HepG2 (cell line): ENCODE results near the gene ZNF526. TPM values are rescaled to one million over a fixed set of nuclear protein-coding genes. Genes with fewer than 3 reads are reported as not detected.

Experiments used
- EZH2 ChIP-seq: conservative IDR thresholded peaks from 2 replicates; pipeline ENCODE4 v1.6.1; 2012; ENCODE audit warnings: mild to moderate bottlenecking, low read depth, low read length, moderate library complexity
- HDAC2 ChIP-seq: sonication (generic); formaldehyde crosslinking; IDR thresholded peaks from 2 replicates; pipeline ENCODE4 v1.4.0; 2020; ENCODE audit warnings: missing genetic modification reagents
- HMGA1 ChIP-seq: sonication (generic); formaldehyde crosslinking; conservative IDR thresholded peaks from 2 replicates; pipeline ENCODE4 v1.4.0; 2020; ENCODE audit warnings: missing genetic modification reagents
- MIER3 ChIP-seq: IDR thresholded peaks from 2 replicates; pipeline ENCODE4 v1.6.1; 2016; ENCODE audit warnings: missing compliant biosample characterization, borderline replicate concordance
- MXD4 ChIP-seq: IDR thresholded peaks from 2 replicates; pipeline ENCODE4 v1.6.1; 2016; ENCODE audit warnings: mild to moderate bottlenecking, missing biosample characterization, missing genetic modification reagents
- MZF1 ChIP-seq: sonication (generic); formaldehyde crosslinking; IDR thresholded peaks from 2 replicates; pipeline ENCODE4 v1.8.1; 2023; ENCODE audit warnings: mild to moderate bottlenecking, missing genetic modification reagents, borderline replicate concordance
- PAWR ChIP-seq: sonication (generic); formaldehyde crosslinking; IDR thresholded peaks from 2 replicates; pipeline ENCODE4 v1.4.0; 2020; ENCODE audit warnings: missing genetic modification reagents, mild to moderate bottlenecking, borderline replicate concordance
- REPIN1 ChIP-seq: sonication (generic); formaldehyde crosslinking; IDR thresholded peaks from 2 replicates; pipeline ENCODE4 v1.8.0; 2022; ENCODE audit warnings: missing genetic modification reagents, low read depth, mild to moderate bottlenecking, borderline replicate concordance
- RFXANK ChIP-seq: IDR thresholded peaks from 2 replicates; pipeline ENCODE4 v1.6.1; 2016
- YY1 ChIP-seq: IDR thresholded peaks from 2 replicates; pipeline ENCODE4 v1.6.1; 2011; ENCODE audit warnings: low read length, low read depth, moderate library complexity, mild to moderate bottlenecking; ENCODE audit not compliant: insufficient read depth, insufficient replicate concordance
- ZNF232 ChIP-seq: sonication (generic); formaldehyde crosslinking; IDR thresholded peaks from 2 replicates; pipeline ENCODE4 v1.4.0; 2020; ENCODE audit warnings: missing genetic modification reagents, borderline replicate concordance
- ZNF296 ChIP-seq: sonication (generic); formaldehyde crosslinking; conservative IDR thresholded peaks from 2 replicates; pipeline ENCODE4 v1.5.0; 2020; ENCODE audit warnings: mild to moderate bottlenecking, missing genetic modification reagents
- ZNF343 ChIP-seq: sonication (generic); formaldehyde crosslinking; IDR thresholded peaks from 2 replicates; pipeline ENCODE4 v1.4.0; 2020; ENCODE audit warnings: mild to moderate bottlenecking, missing genetic modification reagents
- ZNF350 ChIP-seq: sonication (generic); formaldehyde crosslinking; IDR thresholded peaks from 2 replicates; pipeline ENCODE4 v1.4.0; 2020; ENCODE audit warnings: mild to moderate bottlenecking, low read depth, missing genetic modification reagents, borderline replicate concordance
- ZNF441 ChIP-seq: sonication (generic); formaldehyde crosslinking; IDR thresholded peaks from 2 replicates; pipeline ENCODE4 v1.7.0; 2021; ENCODE audit warnings: missing genetic modification reagents, borderline replicate concordance
- ZNF577 ChIP-seq: sonication (generic); formaldehyde crosslinking; IDR thresholded peaks from 2 replicates; pipeline ENCODE4 v1.4.0; 2020; ENCODE audit warnings: mild to moderate bottlenecking, low read depth, missing genetic modification reagents, borderline replicate concordance
- polyA plus RNA-seq, 8 experiments: library from polyadenylated mRNA; depleted of rRNA in 3 of 8; stranded (reverse) in 7 of 8; unstranded in 1 of 8; fragments of >200 nt; fragmentation: Illumina TruSeq in 4 of 8; extraction: Trizol in 4 of 8; gene quantifications; 2 replicates each; pipeline versions ENCODE4 v1.2.1 to v1.2.3, GENCODE V29; 2011 to 2016; ENCODE audit warnings: low read depth in 4 of 8, missing spikeins in 1 of 8, mixed read lengths in 1 of 8; ENCODE audit not compliant: insufficient read depth in 1 of 8
- total RNA-seq, 5 experiments: library from RNA; depleted of rRNA; stranded (reverse); fragments of >200 nt; fragmentation: Illumina TruSeq; extraction: Trizol; gene quantifications; 2 replicates each; pipeline ENCODE4 v1.2.3, GENCODE V29; 2016; ENCODE audit warnings: low read depth in 1 of 5
- TF ChIP-seq, protein P1 (sequence below): sonication (generic); formaldehyde crosslinking; IDR thresholded peaks from 2 replicates; pipeline ENCODE4 v1.4.0; 2020; ENCODE audit warnings: mild to moderate bottlenecking, missing genetic modification reagents
- TF ChIP-seq, protein P2 (sequence below): sonication (generic); IDR thresholded peaks from 2 replicates; pipeline ENCODE4 v1.6.1; 2016; ENCODE audit warnings: low read depth, borderline replicate concordance
- TF ChIP-seq, protein P3 (sequence below): sonication (generic); formaldehyde crosslinking; IDR thresholded peaks from 2 replicates; pipeline ENCODE4 v1.4.0; 2020; ENCODE audit warnings: missing genetic modification reagents, borderline replicate concordance

ZNF526 gene
- total and polyA plus RNA-seq, 2 of the 13 experiments (the other 11 are each of a cell fraction or from before 2014, with no cell fraction given) = 3.3 to 8.4 TPM

DNA sequence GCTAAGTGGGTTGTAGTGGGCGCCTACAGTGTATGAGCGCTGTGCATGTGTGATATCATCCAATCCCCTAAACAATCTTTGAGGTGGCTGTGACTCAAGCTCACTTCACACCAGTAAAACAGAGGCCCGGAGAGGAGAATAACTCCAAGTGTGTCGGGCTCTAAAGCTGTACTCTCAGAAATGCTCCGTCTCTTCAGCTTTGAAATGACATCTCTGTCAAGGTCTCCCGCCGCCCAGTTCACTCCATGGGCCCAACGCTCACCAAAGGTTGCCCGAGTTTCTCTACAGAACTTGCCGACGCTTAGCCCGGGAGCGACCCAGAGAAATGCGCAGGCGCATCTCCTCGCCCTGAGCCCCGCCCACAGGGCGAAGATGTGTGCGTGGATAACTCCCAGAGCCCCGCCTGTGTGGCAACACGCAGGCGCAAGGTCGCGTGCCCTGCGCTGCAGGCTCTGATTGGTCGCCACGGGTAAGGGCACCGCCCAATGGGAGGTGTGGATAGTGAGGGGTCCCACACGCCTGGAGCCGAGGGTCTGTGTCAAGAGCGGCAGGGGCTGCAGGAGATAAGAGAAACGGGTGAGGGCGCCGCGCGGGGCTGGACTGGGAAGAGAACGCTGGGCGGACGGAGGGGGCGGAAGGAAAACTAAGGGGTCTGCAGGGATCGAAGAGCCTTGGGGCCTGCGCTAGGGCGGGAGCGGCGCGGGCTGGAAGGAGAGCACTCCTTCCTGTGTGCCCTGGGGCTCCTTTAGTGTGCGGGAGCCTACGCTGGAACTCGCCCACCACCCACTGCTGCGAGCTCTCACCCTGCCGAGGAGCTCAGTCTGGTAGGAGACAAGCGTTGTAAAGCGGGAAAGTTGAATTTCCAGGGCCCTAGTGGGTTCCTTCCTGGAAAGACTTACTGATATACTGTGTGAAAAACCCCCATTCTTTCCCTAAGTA is at the start of gene ZNF526 (continued):
- no peak for TF ChIP-seq EZH2
- TF ChIP-seq REPIN1 = peak; percentile 36; the same call in 1 of the 2 replicates
- TF ChIP-seq HMGA1 (CRISPR knock-in tag) = no peak
- 0 out of 2 replicates have a peak, but pooled peaks have one; percentile 33 for TF ChIP-seq RFXANK (CRISPR knock-in tag)
- peak; percentile 54 for TF ChIP-seq YY1
- TF ChIP-seq PAWR = no peak
- peak; percentile 92 for TF ChIP-seq ZNF350
- TF ChIP-seq ZNF232 (CRISPR knock-in tag) = no peak
- TF ChIP-seq ZNF343 (CRISPR knock-in tag) = no peak
- TF ChIP-seq, protein P1, sequence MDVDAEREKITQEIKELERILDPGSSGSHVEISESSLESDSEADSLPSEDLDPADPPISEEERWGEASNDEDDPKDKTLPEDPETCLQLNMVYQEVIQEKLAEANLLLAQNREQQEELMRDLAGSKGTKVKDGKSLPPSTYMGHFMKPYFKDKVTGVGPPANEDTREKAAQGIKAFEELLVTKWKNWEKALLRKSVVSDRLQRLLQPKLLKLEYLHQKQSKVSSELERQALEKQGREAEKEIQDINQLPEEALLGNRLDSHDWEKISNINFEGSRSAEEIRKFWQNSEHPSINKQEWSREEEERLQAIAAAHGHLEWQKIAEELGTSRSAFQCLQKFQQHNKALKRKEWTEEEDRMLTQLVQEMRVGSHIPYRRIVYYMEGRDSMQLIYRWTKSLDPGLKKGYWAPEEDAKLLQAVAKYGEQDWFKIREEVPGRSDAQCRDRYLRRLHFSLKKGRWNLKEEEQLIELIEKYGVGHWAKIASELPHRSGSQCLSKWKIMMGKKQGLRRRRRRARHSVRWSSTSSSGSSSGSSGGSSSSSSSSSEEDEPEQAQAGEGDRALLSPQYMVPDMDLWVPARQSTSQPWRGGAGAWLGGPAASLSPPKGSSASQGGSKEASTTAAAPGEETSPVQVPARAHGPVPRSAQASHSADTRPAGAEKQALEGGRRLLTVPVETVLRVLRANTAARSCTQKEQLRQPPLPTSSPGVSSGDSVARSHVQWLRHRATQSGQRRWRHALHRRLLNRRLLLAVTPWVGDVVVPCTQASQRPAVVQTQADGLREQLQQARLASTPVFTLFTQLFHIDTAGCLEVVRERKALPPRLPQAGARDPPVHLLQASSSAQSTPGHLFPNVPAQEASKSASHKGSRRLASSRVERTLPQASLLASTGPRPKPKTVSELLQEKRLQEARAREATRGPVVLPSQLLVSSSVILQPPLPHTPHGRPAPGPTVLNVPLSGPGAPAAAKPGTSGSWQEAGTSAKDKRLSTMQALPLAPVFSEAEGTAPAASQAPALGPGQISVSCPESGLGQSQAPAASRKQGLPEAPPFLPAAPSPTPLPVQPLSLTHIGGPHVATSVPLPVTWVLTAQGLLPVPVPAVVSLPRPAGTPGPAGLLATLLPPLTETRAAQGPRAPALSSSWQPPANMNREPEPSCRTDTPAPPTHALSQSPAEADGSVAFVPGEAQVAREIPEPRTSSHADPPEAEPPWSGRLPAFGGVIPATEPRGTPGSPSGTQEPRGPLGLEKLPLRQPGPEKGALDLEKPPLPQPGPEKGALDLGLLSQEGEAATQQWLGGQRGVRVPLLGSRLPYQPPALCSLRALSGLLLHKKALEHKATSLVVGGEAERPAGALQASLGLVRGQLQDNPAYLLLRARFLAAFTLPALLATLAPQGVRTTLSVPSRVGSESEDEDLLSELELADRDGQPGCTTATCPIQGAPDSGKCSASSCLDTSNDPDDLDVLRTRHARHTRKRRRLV = no peak
- peak; percentile 49; the same call in 1 of the 2 replicates for TF ChIP-seq HDAC2 (CRISPR knock-in tag)
- TF ChIP-seq MIER3 (CRISPR knock-in tag) = peak; percentile 88
- peak; percentile 89 for TF ChIP-seq MXD4
- TF ChIP-seq, protein P2, sequence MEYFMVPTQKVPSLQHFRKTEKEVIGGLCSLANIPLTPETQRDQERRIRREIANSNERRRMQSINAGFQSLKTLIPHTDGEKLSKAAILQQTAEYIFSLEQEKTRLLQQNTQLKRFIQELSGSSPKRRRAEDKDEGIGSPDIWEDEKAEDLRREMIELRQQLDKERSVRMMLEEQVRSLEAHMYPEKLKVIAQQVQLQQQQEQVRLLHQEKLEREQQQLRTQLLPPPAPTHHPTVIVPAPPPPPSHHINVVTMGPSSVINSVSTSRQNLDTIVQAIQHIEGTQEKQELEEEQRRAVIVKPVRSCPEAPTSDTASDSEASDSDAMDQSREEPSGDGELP = peak; percentile 64; the same call in 1 of the 2 replicates
- TF ChIP-seq ZNF296 = no peak
- TF ChIP-seq ZNF441 (CRISPR knock-in tag) = peak; percentile 55; the same call in 1 of the 2 replicates
- no peak for TF ChIP-seq MZF1 (CRISPR knock-in tag)
- TF ChIP-seq, protein P3, sequence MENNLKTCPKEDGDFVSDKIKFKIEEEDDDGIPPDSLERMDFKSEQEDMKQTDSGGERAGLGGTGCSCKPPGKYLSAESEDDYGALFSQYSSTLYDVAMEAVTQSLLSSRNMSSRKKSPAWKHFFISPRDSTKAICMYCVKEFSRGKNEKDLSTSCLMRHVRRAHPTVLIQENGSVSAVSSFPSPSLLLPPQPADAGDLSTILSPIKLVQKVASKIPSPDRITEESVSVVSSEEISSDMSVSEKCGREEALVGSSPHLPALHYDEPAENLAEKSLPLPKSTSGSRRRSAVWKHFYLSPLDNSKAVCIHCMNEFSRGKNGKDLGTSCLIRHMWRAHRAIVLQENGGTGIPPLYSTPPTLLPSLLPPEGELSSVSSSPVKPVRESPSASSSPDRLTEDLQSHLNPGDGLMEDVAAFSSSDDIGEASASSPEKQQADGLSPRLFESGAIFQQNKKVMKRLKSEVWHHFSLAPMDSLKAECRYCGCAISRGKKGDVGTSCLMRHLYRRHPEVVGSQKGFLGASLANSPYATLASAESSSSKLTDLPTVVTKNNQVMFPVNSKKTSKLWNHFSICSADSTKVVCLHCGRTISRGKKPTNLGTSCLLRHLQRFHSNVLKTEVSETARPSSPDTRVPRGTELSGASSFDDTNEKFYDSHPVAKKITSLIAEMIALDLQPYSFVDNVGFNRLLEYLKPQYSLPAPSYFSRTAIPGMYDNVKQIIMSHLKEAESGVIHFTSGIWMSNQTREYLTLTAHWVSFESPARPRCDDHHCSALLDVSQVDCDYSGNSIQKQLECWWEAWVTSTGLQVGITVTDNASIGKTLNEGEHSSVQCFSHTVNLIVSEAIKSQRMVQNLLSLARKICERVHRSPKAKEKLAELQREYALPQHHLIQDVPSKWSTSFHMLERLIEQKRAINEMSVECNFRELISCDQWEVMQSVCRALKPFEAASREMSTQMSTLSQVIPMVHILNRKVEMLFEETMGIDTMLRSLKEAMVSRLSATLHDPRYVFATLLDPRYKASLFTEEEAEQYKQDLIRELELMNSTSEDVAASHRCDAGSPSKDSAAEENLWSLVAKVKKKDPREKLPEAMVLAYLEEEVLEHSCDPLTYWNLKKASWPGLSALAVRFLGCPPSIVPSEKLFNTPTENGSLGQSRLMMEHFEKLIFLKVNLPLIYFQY (CRISPR knock-in tag) = no peak
- no peak for TF ChIP-seq ZNF577
